GM23338 (cell line): Measurements from ENCODE around the gene NHLH1. TPM values are rescaled to one million over a fixed set of nuclear protein-coding genes. Genes with fewer than 3 reads are reported as not detected.
A peak's percentile ranks its signal among the peaks of the same experiment; 100 is the strongest.

Experiments used
- ATAC-seq: fragments of 200-7000 bp; cut with Tn5 transposase; 3 replicates; pipeline ENCODE4 v1.9.1; 2020
- DNase-seq: peaks from one replicate; pipeline ENCODE4 v3.0.0-alpha.2; 2015; ENCODE audit warnings: low spot score
- H2AFZ ChIP-seq: fragments of 200-600 bp; sonication (generic); 2 replicates; pipeline ENCODE4 v1.8.0; 2016; ENCODE audit warnings: antibody characterized with exemption, mild to moderate bottlenecking, moderate library complexity
- H3F3A ChIP-seq: fragments of 200-600 bp; sonication (generic); replicated peaks from 2 replicates; pipeline ENCODE4 v1.8.0; 2017; ENCODE audit warnings: antibody characterized with exemption, mixed run types, low read depth
- H3K27ac ChIP-seq: fragments of 200-600 bp; sonication (generic); 2 replicates; pipeline ENCODE4 v1.6.1; 2016; ENCODE audit warnings: low read depth
- H3K27me3 ChIP-seq: fragments of 200-600 bp; sonication (generic); 2 replicates; pipeline ENCODE4 v1.8.0; 2016; ENCODE audit warnings: mild to moderate bottlenecking, mixed run types, moderate library complexity; ENCODE audit not compliant: insufficient read depth
- H3K36me3 ChIP-seq: fragments of 200-600 bp; sonication (generic); 2 replicates; pipeline ENCODE4 v1.8.0; 2016; ENCODE audit warnings: mild to moderate bottlenecking; ENCODE audit not compliant: insufficient read depth
- H3K4me1 ChIP-seq: fragments of 200-600 bp; sonication (generic); 2 replicates; pipeline ENCODE4 v1.8.0; 2016; ENCODE audit warnings: mild to moderate bottlenecking, moderate library complexity; ENCODE audit not compliant: insufficient read depth
- H3K4me2 ChIP-seq: fragments of 200-600 bp; sonication (generic); 2 replicates; pipeline ENCODE4 v1.7.1; 2017; ENCODE audit warnings: mixed run types
- H3K4me3 ChIP-seq: fragments of 200-600 bp; sonication (generic); 2 replicates; pipeline ENCODE4 v1.6.1; 2016; ENCODE audit warnings: mixed run types
- H3K79me2 ChIP-seq: fragments of 200-600 bp; sonication (generic); replicated peaks from 2 replicates; pipeline ENCODE4 v1.8.0; 2017; ENCODE audit warnings: mild to moderate bottlenecking; ENCODE audit not compliant: insufficient read depth
- H3K9me2 ChIP-seq: fragments of 200-600 bp; sonication (generic); 2 replicates; pipeline ENCODE4 v1.8.0; 2017; ENCODE audit not compliant: insufficient read depth
- H4K20me1 ChIP-seq: fragments of 200-600 bp; sonication (generic); replicated peaks from 2 replicates; pipeline ENCODE4 v1.8.0; 2017; ENCODE audit warnings: mild to moderate bottlenecking; ENCODE audit not compliant: insufficient read depth
- H3K27ac Mint-ChIP-seq: 2 replicates; pipeline ENCODE4 v1.8.0; 2020; ENCODE audit warnings: inconsistent platforms, mild to moderate bottlenecking, moderate library complexity, mixed read lengths
- H3K27me3 Mint-ChIP-seq: 3 replicates; pipeline ENCODE4 v1.8.0; 2022; ENCODE audit warnings: low read depth, mild to moderate bottlenecking, moderate library complexity, mixed read lengths, inconsistent platforms; ENCODE audit not compliant: insufficient read depth, poor library complexity
- H3K36me3 Mint-ChIP-seq: 3 replicates; pipeline ENCODE4 v1.8.0; 2021; ENCODE audit warnings: low read depth, mild to moderate bottlenecking, inconsistent platforms, moderate library complexity, mixed read lengths
- H3K4me1 Mint-ChIP-seq: 3 replicates; pipeline ENCODE4 v1.8.0; 2020; ENCODE audit warnings: mild to moderate bottlenecking, inconsistent platforms, mixed read lengths
- H3K4me3 Mint-ChIP-seq: 3 replicates; pipeline ENCODE4 v1.8.0; 2021; ENCODE audit warnings: moderate library complexity, mild to moderate bottlenecking, inconsistent platforms, mixed read lengths
- H3K9me3 Mint-ChIP-seq: 3 replicates; pipeline ENCODE4 v1.8.0; 2020; ENCODE audit warnings: moderate library complexity, mild to moderate bottlenecking, inconsistent platforms, mixed read lengths
- CTCF ChIP-seq, 2 experiments: fragments of 200-600 bp in 1 of 2; sonication (generic) in 1 of 2; conservative IDR thresholded peaks; 2 replicates each; pipeline versions ENCODE4 v1.5.1 to v1.6.1; 2016 to 2017; ENCODE audit warnings: antibody characterized with exemption in 2 of 2, low read depth in 2 of 2, mild to moderate bottlenecking in 2 of 2, moderate library complexity in 1 of 2
- ETS1 ChIP-seq: IDR thresholded peaks from 2 replicates; pipeline ENCODE4 v1.6.1; 2016; ENCODE audit warnings: antibody characterized with exemption
- EZH2 ChIP-seq: fragments of 200-600 bp; sonication (generic); IDR thresholded peaks from one replicate; pipeline ENCODE4 v1.8.0; 2017; ENCODE audit warnings: antibody characterized with exemption, mild to moderate bottlenecking, low read depth; ENCODE audit not compliant: unreplicated experiment
- EZH2phosphoT487 ChIP-seq: fragments of 200-600 bp; sonication (generic); IDR thresholded peaks from one replicate; pipeline ENCODE4 v1.8.1; 2018; ENCODE audit warnings: antibody characterized with exemption; ENCODE audit not compliant: unreplicated experiment
- JUNB ChIP-seq: IDR thresholded peaks from one replicate; pipeline ENCODE4 v1.6.1; 2016; ENCODE audit warnings: antibody characterized with exemption; ENCODE audit not compliant: unreplicated experiment
- NANOG ChIP-seq: IDR thresholded peaks from 2 replicates; pipeline ENCODE4 v1.6.1; 2016; ENCODE audit warnings: antibody characterized with exemption, borderline replicate concordance
- STAT1 ChIP-seq: IDR thresholded peaks from one replicate; pipeline ENCODE4 v1.6.1; 2016; ENCODE audit warnings: antibody characterized with exemption; ENCODE audit not compliant: unreplicated experiment
- ZNF114 ChIP-seq: fragments of 250-450 bp; sonication (Bioruptor Pico); IDR thresholded peaks from 2 replicates; pipeline ENCODE4 v1.5.0; 2020; ENCODE audit warnings: mild to moderate bottlenecking, moderate library complexity
- ZNF331 ChIP-seq: fragments of 250-450 bp; sonication (Bioruptor Pico); IDR thresholded peaks from 2 replicates; pipeline ENCODE4 v1.5.0; 2020; ENCODE audit warnings: low read depth, mild to moderate bottlenecking, moderate library complexity
- polyA plus RNA-seq: library from polyadenylated mRNA; unstranded; fragments of >200 nt; fragmentation: Nextera tagmentation; extraction: Ambion mirVana; gene quantifications from 2 replicates; pipeline ENCODE4 v1.2.1, GENCODE V29; 2016
- total RNA-seq: library from RNA; depleted of rRNA; stranded (reverse); fragments of >200 nt; shearing (Covaris generic); gene quantifications from 2 replicates; pipeline ENCODE4 v1.2.3, GENCODE V29; 2014

NHLH1 gene
- total and polyA plus RNA-seq, 2 experiments from 2014 or later: 0.69 to 0.89 TPM

- Histone ChIP-seq H3K4me1 (peaks cover 18% of the 10 kb centered on the region), H3K9me2 (no peaks in the 10 kb centered on the region), H3K4me2 (peak overlapping the region; percentile 80), H4K20me1 (peaks cover 19% of the 10 kb centered on the region), H3K27ac (no peak overlapping the region), H3K79me2 (peaks cover 63% of the 10 kb centered on the region), H3K27me3 (no peaks in the 10 kb centered on the region), H3K36me3 (peaks cover 14% of the 10 kb centered on the region), H3F3A (peaks cover 3% of the 10 kb centered on the region; the same call in 1 of the 2 replicates), H2AFZ (no peak overlapping the region), H3K4me3 (peak overlapping the region; percentile 95)
- Mint-ChIP-seq H3K9me3 (no peaks in the 10 kb centered on the region), H3K27ac (no peak overlapping the region), H3K27me3 (peaks cover 2% of the 10 kb centered on the region), H3K4me3 (peak overlapping the region; percentile 98), H3K36me3 (peaks cover 10% of the 10 kb centered on the region), H3K4me1 (peaks cover 14% of the 10 kb centered on the region)
- TF ChIP-seq EZH2phosphoT487 (no peak), ETS1 (no peak), JUNB (no peak), CTCF (conservative IDR thresholded peaks at IDR 0.05; ENCODE audit: low read depth in 2 of 2) (no peak), NANOG (no peak), ZNF331 (CRISPR knock-in tag) (no peak), ZNF114 (CRISPR knock-in tag) (no peak), EZH2 (no peak)
- DNase-seq (no peak), ATAC-seq (no peak)
Observed at GRCh38 chr1:160344241-160344640, 22.6 kb upstream of the NHLH1 start.

- no peak overlapping the region for H2AFZ ChIP-seq
- no peak overlapping the region for H3K4me2 ChIP-seq
- H3K4me3 ChIP-seq: no peak overlapping the region
- peaks cover 3% of the 10 kb centered on the region; the same call in 1 of the 2 replicates for H3F3A ChIP-seq
- H3K79me2 ChIP-seq: peaks cover 59% of the 10 kb centered on the region
- no peak overlapping the region for H3K27ac ChIP-seq
- Mint-ChIP-seq H3K27ac (no peak overlapping the region), H3K4me1 (peaks cover 14% of the 10 kb centered on the region), H3K36me3 (peaks cover 13% of the 10 kb centered on the region), H3K4me3 (peak overlapping the region; percentile 98), H3K9me3 (no peaks in the 10 kb centered on the region), H3K27me3 (peaks cover 2% of the 10 kb centered on the region)
- H3K27me3 ChIP-seq: no peaks in the 10 kb centered on the region
- TF ChIP-seq STAT1: no peak
- TF ChIP-seq ZNF331 (CRISPR knock-in tag): no peak
- no peak for TF ChIP-seq NANOG
- no peak for TF ChIP-seq CTCF (conservative IDR thresholded peaks at IDR 0.05; ENCODE audit: low read depth in 2 of 2)
- ATAC-seq (no peak), DNase-seq (no peak)
- peaks cover 18% of the 10 kb centered on the region for H3K4me1 ChIP-seq
- peaks cover 19% of the 10 kb centered on the region for H4K20me1 ChIP-seq
- peaks cover 7% of the 10 kb centered on the region; the same call in 1 of the 2 replicates for H3K36me3 ChIP-seq
- no peaks in the 10 kb centered on the region for H3K9me2 ChIP-seq
Observed at GRCh38 chr1:160344936-160345335, 21.9 kb upstream of the NHLH1 start.
